Panc1 (cell line): Measurements from ENCODE around the gene NEK7. TPM values are rescaled to one million over a fixed set of nuclear protein-coding genes. Genes with fewer than 3 reads are reported as not detected.

Experiments
- ATAC-seq: fragments of 200-7000 bp; cut with Tn5 transposase; 2 replicates; pipeline ENCODE4 v1.9.1; 2020; ENCODE audit warnings: mild to moderate bottlenecking, moderate library complexity
- BruUV-seq: library from RNA; stranded (reverse); fragments of 400-500 nt; replicated peaks from 2 replicates; lab custom pipeline; 2021; lab: Mats Ljungman, UMichigan
- CTCF ChIA-PET: fragments of 300-600 bp; sonication (Branson Sonifier 250); formaldehyde crosslinking; loops from one replicate; lab custom pipeline; 2022; ENCODE audit warnings: antibody characterized with exemption; lab: Charles Lee
- POLR2A ChIA-PET: fragments of 300-600 bp; sonication (Branson Sonifier 250); formaldehyde crosslinking; loops from one replicate; lab custom pipeline; 2022; ENCODE audit warnings: antibody characterized with exemption; lab: Charles Lee
- DNase-seq: peaks from one replicate; pipeline ENCODE4 v3.0.0-alpha.2; 2010; ENCODE audit warnings: low read depth, low spot score
- H3K27ac ChIP-seq: 2 replicates; pipeline ENCODE4 v1.5.1; 2011; ENCODE audit warnings: mild to moderate bottlenecking, low read length, inconsistent platforms
- H3K27me3 ChIP-seq: fragments of 200-500 bp; sonication (Bioruptor generic); 2 replicates; pipeline ENCODE4 v1.6.0; 2014; ENCODE audit warnings: low read length, inconsistent platforms; ENCODE audit not compliant: control insufficient read depth, insufficient read depth
- H3K36me3 ChIP-seq: fragments of 200-500 bp; sonication (Bioruptor generic); 2 replicates; pipeline ENCODE4 v1.5.1; 2014; ENCODE audit warnings: inconsistent platforms, mild to moderate bottlenecking, low read length, moderate library complexity; ENCODE audit not compliant: control insufficient read depth, insufficient read depth
- H3K4me1 ChIP-seq: 2 replicates; pipeline ENCODE4 v1.5.1; 2011; ENCODE audit warnings: inconsistent platforms, mild to moderate bottlenecking, low read length, moderate library complexity; ENCODE audit not compliant: control insufficient read depth, insufficient read depth
- H3K4me3 ChIP-seq, 2 experiments: 2 replicates each; pipeline ENCODE4 v1.5.1; 2011 to 2012; ENCODE audit warnings: low read depth in 2 of 2, low read length in 2 of 2, mild to moderate bottlenecking in 2 of 2, inconsistent platforms in 1 of 2, moderate library complexity in 1 of 2
- H3K9me3 ChIP-seq: fragments of 200-500 bp; sonication (Bioruptor generic); 2 replicates; pipeline ENCODE4 v1.5.1; 2014; ENCODE audit warnings: low read depth, mild to moderate bottlenecking, inconsistent platforms, low read length, moderate library complexity; ENCODE audit not compliant: control insufficient read depth, insufficient read depth
- POLR2AphosphoS5 ChIP-seq: IDR thresholded peaks from 2 replicates; pipeline ENCODE4 v1.6.1; 2012; ENCODE audit warnings: mild to moderate bottlenecking, low read depth, low read length, moderate library complexity
- SIN3A ChIP-seq: IDR thresholded peaks from 2 replicates; pipeline ENCODE4 v1.6.1; 2012; ENCODE audit warnings: low read depth, mild to moderate bottlenecking, low read length, moderate library complexity, borderline replicate concordance; ENCODE audit not compliant: insufficient read depth
- TCF7L2 ChIP-seq: IDR thresholded peaks from 2 replicates; pipeline ENCODE4 v1.6.1; 2011; ENCODE audit warnings: mild to moderate bottlenecking, low read depth, low read length, inconsistent platforms
- in situ Hi-C: cut with HindIII; loops from 2 replicates; pipeline ENCODE4 v1.10.0; 2016; ENCODE audit warnings: low sequenced_read_pairs, low pct_unique_long_range_greater_than_20kb
- intact Hi-C: fragments of 100-400 bp; cut with micrococcal nuclease; formaldehyde crosslinking; loops from one replicate; pipeline ENCODE4 v1.10.0; 2022; ENCODE audit not compliant: unreplicated experiment
- total RNA-seq: library from RNA; stranded (reverse); gene quantifications from one replicate; pipeline ENCODE4 v1.2.1, GENCODE V29; 2021; ENCODE audit not compliant: unreplicated experiment
- TF ChIP-seq, protein P1 (sequence below): fragments of 450-650 bp; IDR thresholded peaks from 2 replicates; pipeline ENCODE4 v1.5.1; 2017; ENCODE audit warnings: mild to moderate bottlenecking
- TF ChIP-seq, protein P2 (sequence below), 2 experiments: IDR thresholded peaks; 2 replicates each; pipeline ENCODE4 v1.6.1; 2011 to 2012; ENCODE audit warnings: low read depth in 2 of 2, control low read depth in 1 of 2, low read length in 1 of 2, mild to moderate bottlenecking in 1 of 2, moderate library complexity in 1 of 2; ENCODE audit not compliant: insufficient read depth in 1 of 2

Gene NEK7
- total RNA-seq, 1 experiment from 2014 or later: 53.0 TPM

DNA sequence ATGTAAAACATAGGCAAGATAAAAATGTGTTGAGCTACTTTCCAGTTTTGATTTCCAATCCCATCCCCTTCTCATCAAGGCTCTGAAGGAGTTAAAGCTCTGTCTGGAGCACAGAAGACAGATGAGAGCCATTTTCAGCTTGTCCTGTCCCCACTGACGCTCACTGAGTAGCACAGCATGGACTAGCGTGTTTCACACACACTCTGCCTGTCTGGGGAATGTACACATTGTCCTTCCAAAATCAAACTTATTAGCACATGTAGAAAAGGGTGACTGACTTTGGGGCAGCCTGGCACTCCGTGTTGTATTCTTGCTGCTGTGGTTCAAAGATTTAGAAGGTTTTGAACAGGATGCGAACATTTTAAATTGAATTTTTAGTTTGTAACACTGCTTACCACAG lies 139.2 kb downstream of the NEK7 start:
- H3K4me3 ChIP-seq: no peak overlapping the region
- no peaks in the 10 kb centered on the region for H3K27me3 ChIP-seq
- in situ Hi-C loops (no loop called here), intact Hi-C loops (no loop called here)
- no peak for DNase-seq
- peaks cover 2% of the 10 kb centered on the region; the same call in 1 of the 2 replicates for H3K36me3 ChIP-seq
- TF ChIP-seq TCF7L2 (no peak), SIN3A (no peak), POLR2AphosphoS5 (no peak)
- TF ChIP-seq, protein P1, sequence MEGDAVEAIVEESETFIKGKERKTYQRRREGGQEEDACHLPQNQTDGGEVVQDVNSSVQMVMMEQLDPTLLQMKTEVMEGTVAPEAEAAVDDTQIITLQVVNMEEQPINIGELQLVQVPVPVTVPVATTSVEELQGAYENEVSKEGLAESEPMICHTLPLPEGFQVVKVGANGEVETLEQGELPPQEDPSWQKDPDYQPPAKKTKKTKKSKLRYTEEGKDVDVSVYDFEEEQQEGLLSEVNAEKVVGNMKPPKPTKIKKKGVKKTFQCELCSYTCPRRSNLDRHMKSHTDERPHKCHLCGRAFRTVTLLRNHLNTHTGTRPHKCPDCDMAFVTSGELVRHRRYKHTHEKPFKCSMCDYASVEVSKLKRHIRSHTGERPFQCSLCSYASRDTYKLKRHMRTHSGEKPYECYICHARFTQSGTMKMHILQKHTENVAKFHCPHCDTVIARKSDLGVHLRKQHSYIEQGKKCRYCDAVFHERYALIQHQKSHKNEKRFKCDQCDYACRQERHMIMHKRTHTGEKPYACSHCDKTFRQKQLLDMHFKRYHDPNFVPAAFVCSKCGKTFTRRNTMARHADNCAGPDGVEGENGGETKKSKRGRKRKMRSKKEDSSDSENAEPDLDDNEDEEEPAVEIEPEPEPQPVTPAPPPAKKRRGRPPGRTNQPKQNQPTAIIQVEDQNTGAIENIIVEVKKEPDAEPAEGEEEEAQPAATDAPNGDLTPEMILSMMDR: no peak
- TF ChIP-seq, protein P2, sequence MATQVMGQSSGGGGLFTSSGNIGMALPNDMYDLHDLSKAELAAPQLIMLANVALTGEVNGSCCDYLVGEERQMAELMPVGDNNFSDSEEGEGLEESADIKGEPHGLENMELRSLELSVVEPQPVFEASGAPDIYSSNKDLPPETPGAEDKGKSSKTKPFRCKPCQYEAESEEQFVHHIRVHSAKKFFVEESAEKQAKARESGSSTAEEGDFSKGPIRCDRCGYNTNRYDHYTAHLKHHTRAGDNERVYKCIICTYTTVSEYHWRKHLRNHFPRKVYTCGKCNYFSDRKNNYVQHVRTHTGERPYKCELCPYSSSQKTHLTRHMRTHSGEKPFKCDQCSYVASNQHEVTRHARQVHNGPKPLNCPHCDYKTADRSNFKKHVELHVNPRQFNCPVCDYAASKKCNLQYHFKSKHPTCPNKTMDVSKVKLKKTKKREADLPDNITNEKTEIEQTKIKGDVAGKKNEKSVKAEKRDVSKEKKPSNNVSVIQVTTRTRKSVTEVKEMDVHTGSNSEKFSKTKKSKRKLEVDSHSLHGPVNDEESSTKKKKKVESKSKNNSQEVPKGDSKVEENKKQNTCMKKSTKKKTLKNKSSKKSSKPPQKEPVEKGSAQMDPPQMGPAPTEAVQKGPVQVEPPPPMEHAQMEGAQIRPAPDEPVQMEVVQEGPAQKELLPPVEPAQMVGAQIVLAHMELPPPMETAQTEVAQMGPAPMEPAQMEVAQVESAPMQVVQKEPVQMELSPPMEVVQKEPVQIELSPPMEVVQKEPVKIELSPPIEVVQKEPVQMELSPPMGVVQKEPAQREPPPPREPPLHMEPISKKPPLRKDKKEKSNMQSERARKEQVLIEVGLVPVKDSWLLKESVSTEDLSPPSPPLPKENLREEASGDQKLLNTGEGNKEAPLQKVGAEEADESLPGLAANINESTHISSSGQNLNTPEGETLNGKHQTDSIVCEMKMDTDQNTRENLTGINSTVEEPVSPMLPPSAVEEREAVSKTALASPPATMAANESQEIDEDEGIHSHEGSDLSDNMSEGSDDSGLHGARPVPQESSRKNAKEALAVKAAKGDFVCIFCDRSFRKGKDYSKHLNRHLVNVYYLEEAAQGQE (IDR thresholded peaks at IDR 0.05; ENCODE audit: insufficient read depth in 1 of 2, low read depth in 2 of 2, low read length in 1 of 2): no peak
- no peaks in the 10 kb centered on the region for H3K9me3 ChIP-seq
- H3K4me1 ChIP-seq: no peaks in the 10 kb centered on the region
- ChIA-PET POLR2A (no interaction called here), CTCF (no interaction called here)
- ATAC-seq: no peak
- H3K27ac ChIP-seq: no peak overlapping the region
- no TSS peak for BruUV-seq

DNA sequence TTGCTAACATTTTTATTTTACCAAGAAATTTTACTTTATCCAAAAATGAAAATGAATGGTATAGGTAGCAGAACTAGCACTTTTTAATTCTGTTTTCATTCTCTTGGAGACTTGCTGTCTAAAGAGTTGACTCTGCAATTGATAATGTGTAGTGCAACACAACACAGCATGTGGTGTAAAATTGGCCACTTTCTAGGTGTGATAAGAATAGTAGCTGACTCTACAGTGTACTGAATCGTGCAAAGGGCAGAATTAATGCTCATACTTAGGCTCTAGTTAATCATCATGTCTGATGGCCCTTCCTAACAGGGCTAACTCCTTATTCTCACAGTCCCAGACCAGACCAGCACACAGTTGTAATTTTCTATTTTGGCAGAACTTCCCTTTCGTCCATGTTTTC lies 140.5 kb downstream of the NEK7 start:
- intact Hi-C loops: no loop called here
- H3K36me3 ChIP-seq: peaks cover 2% of the 10 kb centered on the region; the same call in 1 of the 2 replicates

More for the DNA sequence above, 140.5 kb downstream of the NEK7 start:
- Histone ChIP-seq H3K27ac (no peak overlapping the region), H3K9me3 (no peaks in the 10 kb centered on the region), H3K4me1 (no peaks in the 10 kb centered on the region), H3K27me3 (no peaks in the 10 kb centered on the region), H3K4me3 (no peak overlapping the region)
- ATAC-seq (no peak), DNase-seq (no peak)
- in situ Hi-C loops: no loop called here
- no TSS peak for BruUV-seq
- TF ChIP-seq SIN3A: no peak
- TF ChIP-seq, protein P2 (IDR thresholded peaks at IDR 0.05; ENCODE audit: insufficient read depth in 1 of 2, low read depth in 2 of 2, low read length in 1 of 2): no peak
- TF ChIP-seq TCF7L2: no peak
- TF ChIP-seq, protein P1: no peak
- TF ChIP-seq POLR2AphosphoS5: no peak
- ChIA-PET CTCF (no interaction called here), POLR2A (no interaction called here)
